Endothelial cell of umbilical vein (primary cell): ENCODE results near the gene TAF6. TPM values are rescaled to one million over a fixed set of nuclear protein-coding genes. Genes with fewer than 3 reads are reported as not detected.

ENCODE experiments used
- BruUV-seq: library from RNA; stranded (reverse); fragments of 400-500 nt; replicated peaks from 2 replicates; lab custom pipeline; 2021; lab: Mats Ljungman, UMichigan
- CTCF ChIA-PET: fragments of 300-600, 350-600 bp; sonication (Branson Sonifier 250); formaldehyde crosslinking; loops from one replicate; lab custom pipeline; 2021; ENCODE audit warnings: antibody characterized with exemption, inconsistent platforms; lab: Charles Lee
- POLR2A ChIA-PET: fragments of 300-600, 350-600 bp; sonication (Branson Sonifier 250); formaldehyde crosslinking; loops from one replicate; lab custom pipeline; 2021; ENCODE audit warnings: antibody characterized with exemption, inconsistent platforms; lab: Charles Lee
- DNase-seq: peaks from one replicate; pipeline ENCODE4 v3.0.0-alpha.2; 2011; ENCODE audit warnings: low read depth, low spot score
- FAIRE-seq: peaks from 2 replicates; lab custom pipeline; 2011; peaks lifted over from hg19 to GRCh38; lab: Jason Lieb, UNC
- H2AFZ ChIP-seq: 2 replicates; pipeline ENCODE4 v1.6.0; 2012; ENCODE audit warnings: low read depth, low read length, control low read depth, inconsistent platforms
- H3K27ac ChIP-seq: 2 replicates; pipeline ENCODE4 v1.5.1; 2011; ENCODE audit warnings: low read depth, mild to moderate bottlenecking, control low read depth, low read length, moderate library complexity; ENCODE audit not compliant: insufficient read depth
- H3K27me3 ChIP-seq, 2 experiments: 2 replicates each; pipeline versions ENCODE4 v1.6.0 to v1.6.1; 2011; ENCODE audit warnings: low read length in 2 of 2, mixed read lengths in 1 of 2; ENCODE audit not compliant: control insufficient read depth in 2 of 2, insufficient read depth in 2 of 2
- H3K36me3 ChIP-seq, 2 experiments: 2 replicates in 1 of 2; 3 replicates in 1 of 2; pipeline ENCODE4 v1.5.1; 2011; ENCODE audit warnings: low read length in 2 of 2, mild to moderate bottlenecking in 1 of 2, moderate library complexity in 1 of 2; ENCODE audit not compliant: control insufficient read depth in 2 of 2, insufficient read depth in 2 of 2; ENCODE audit errors: extremely low read depth in 1 of 2
- H3K4me1 ChIP-seq: 3 replicates; pipeline ENCODE4 v1.5.1; 2011; ENCODE audit warnings: mild to moderate bottlenecking, low read length; ENCODE audit not compliant: control insufficient read depth, insufficient read depth; ENCODE audit errors: extremely low read depth
- H3K4me2 ChIP-seq: 2 replicates; pipeline ENCODE4 v1.6.1; 2011; ENCODE audit warnings: low read length, control low read depth, mixed read lengths; ENCODE audit not compliant: insufficient read depth
- H3K4me3 ChIP-seq, 3 experiments: fragments of 200-600 bp in 1 of 3; sonication (generic), shearing (Covaris generic) in 1 of 3; replicated peaks in 1 of 3; 2 replicates each; pipeline ENCODE4 v1.5.1; 2011 to 2016; ENCODE audit warnings: control low read depth in 3 of 3, low read length in 3 of 3, mild to moderate bottlenecking in 2 of 3, inconsistent platforms in 1 of 3, low read depth in 1 of 3, moderate library complexity in 1 of 3; ENCODE audit not compliant: insufficient read depth in 1 of 3
- H3K79me2 ChIP-seq: 2 replicates; pipeline ENCODE4 v1.6.0; 2012; ENCODE audit warnings: low read length, inconsistent platforms; ENCODE audit not compliant: control insufficient read depth, insufficient read depth
- H3K9ac ChIP-seq: replicated peaks from 2 replicates; pipeline ENCODE3; 2011; ENCODE audit warnings: low read length, control low read depth; ENCODE audit not compliant: insufficient read depth; ENCODE audit errors: extremely low read depth
- H3K9me1 ChIP-seq: replicated peaks from 3 replicates; pipeline ENCODE4 v1.6.0; 2011; ENCODE audit warnings: mild to moderate bottlenecking, low read length; ENCODE audit not compliant: control insufficient read depth, insufficient read depth; ENCODE audit errors: extremely low read depth
- H3K9me3 ChIP-seq: replicated peaks from 2 replicates; pipeline ENCODE4 v1.5.1; 2012; ENCODE audit warnings: low read length, inconsistent platforms; ENCODE audit not compliant: control insufficient read depth, insufficient read depth
- H4K20me1 ChIP-seq: replicated peaks from 2 replicates; pipeline ENCODE3; 2011; ENCODE audit warnings: mild to moderate bottlenecking, low read length; ENCODE audit not compliant: control insufficient read depth, insufficient read depth; ENCODE audit errors: extremely low read depth
- EZH2 ChIP-seq: IDR thresholded peaks from 2 replicates; pipeline ENCODE4 v1.6.1; 2012; ENCODE audit warnings: borderline replicate concordance, low read depth, mild to moderate bottlenecking, moderate library complexity, low read length, inconsistent platforms; ENCODE audit not compliant: severe bottlenecking
- FOS ChIP-seq: IDR thresholded peaks from 2 replicates; pipeline ENCODE4 v1.6.1; 2011; ENCODE audit warnings: mild to moderate bottlenecking, low read length, moderate library complexity, borderline replicate concordance; ENCODE audit not compliant: insufficient read depth
- MYC ChIP-seq: IDR thresholded peaks from one replicate; pipeline ENCODE4 v1.6.1; 2011; ENCODE audit warnings: mild to moderate bottlenecking, low read depth, low read length
- POLR2A ChIP-seq: IDR thresholded peaks from 2 replicates; pipeline ENCODE4 v1.6.1; 2012; ENCODE audit warnings: low read depth, mild to moderate bottlenecking, control low read depth, low read length
- POLR2AphosphoS5 ChIP-seq: IDR thresholded peaks from 2 replicates; pipeline ENCODE4 v1.6.1; 2012; ENCODE audit warnings: low read depth, mild to moderate bottlenecking, control low read depth, low read length, moderate library complexity; ENCODE audit not compliant: insufficient read depth
- dilution Hi-C: fragments of 300-500 bp; cut with MboI; formaldehyde crosslinking; loops from one replicate; pipeline ENCODE4 v1.15.0; 2019; ENCODE audit warnings: low sequenced_read_pairs; ENCODE audit not compliant: extremely low pct_ligation_motif_present
- intact Hi-C: fragments of 100-400 bp; cut with micrococcal nuclease; formaldehyde crosslinking; loops from one replicate; pipeline ENCODE4 v1.10.0; 2022
- polyA plus RNA-seq, 4 experiments: library from polyadenylated mRNA; depleted of rRNA in 3 of 4; stranded (reverse) in 3 of 4; unstranded in 1 of 4; fragments of >200 nt; gene quantifications; 2 replicates each; pipeline versions ENCODE4 v1.2.1 to v1.2.3, GENCODE V29; 2011 to 2012; ENCODE audit warnings: missing spikeins in 1 of 4
- total RNA-seq: library from RNA; stranded (reverse); gene quantifications from 2 replicates; pipeline ENCODE4 v1.2.3, GENCODE V29; 2021
- TF ChIP-seq, protein P1 (sequence below), 2 donors: IDR thresholded peaks; 1 replicate in 1 of 2; 2 replicates in 1 of 2; pipeline ENCODE4 v1.5.1; 2011; ENCODE audit warnings: low read length in 2 of 2, mild to moderate bottlenecking in 2 of 2, moderate library complexity in 2 of 2, control low read depth in 1 of 2, inconsistent platforms in 1 of 2, low read depth in 1 of 2; ENCODE audit not compliant: insufficient read depth in 1 of 2; ENCODE audit errors: extremely low read depth in 1 of 2
- TF ChIP-seq, protein P2 (sequence below): IDR thresholded peaks from 2 replicates; pipeline ENCODE4 v1.6.1; 2011; ENCODE audit not compliant: insufficient read depth, insufficient read length

Gene TAF6
- total and polyA plus RNA-seq, 2 donors (not counting 3 experiments of a cell fraction or from before 2014, with no cell fraction given), result 32.7 to 64.6 TPM

DNA sequence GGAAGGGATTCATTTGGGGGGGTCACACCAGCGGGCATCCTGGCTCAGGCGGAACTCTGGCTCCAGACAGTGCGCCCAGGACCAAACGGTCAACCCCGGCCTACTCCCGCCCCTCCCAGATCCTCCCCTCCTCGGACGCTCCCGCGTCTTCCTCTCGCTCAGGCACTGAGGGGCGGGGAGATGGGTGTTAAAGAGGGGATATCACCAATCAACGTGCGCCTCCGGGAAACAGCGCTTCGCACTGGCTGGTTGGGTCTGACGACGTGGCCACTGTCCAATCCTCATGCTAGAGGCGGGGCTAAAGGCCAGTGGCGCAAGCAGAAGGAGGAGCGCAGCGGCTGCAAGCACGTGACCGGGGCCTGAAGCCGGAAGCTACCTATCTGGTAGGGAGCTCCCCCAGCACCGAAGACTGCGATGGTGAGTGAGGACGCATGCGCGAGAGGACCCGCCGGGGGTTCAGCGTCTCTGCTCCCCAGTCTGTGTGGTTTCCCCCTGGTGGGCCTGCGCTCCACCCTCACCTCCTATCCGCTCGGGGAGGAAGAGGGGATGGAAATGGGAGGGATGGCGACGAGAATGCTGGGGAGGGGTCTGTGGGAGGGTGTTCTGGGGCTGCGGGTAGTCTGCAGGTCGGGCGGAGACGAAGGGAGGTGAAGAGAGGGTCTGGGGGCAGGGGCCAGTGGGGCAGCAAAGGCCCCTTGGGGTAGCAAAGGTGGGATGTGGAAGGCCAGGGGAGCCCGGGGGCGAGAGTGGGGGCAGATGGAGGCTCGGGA is 29.6 kb upstream of the TAF6 start, which contains the start of gene LAMTOR4:
LAMTOR4 (plus strand) TSS at position 360 of the 770 bp plus-strand sequence; CDS start at position 415, 55 bp downstream.
- Histone ChIP-seq H3K36me3 (peaks cover 0 to under 1% of the 10 kb centered on the region in 2 experiments), H4K20me1 (no peaks in the 10 kb centered on the region), H3K9me3 (no peaks in the 10 kb centered on the region), H3K9me1 (no peaks in the 10 kb centered on the region), H3K27ac (peak within 1 kb of the TSS; percentile 22), H3K27me3 (no peaks in the 10 kb centered on the region), H3K9ac (peak within 1 kb of the TSS; percentile 79), H3K79me2 (peaks cover 13% of the 10 kb centered on the region), H3K4me2 (peak within 1 kb of the TSS; percentile 81), H3K4me3 (peak within 1 kb of the TSS; percentile 70 to 82 (median 80)), H3K4me1 (peaks cover 6% of the 10 kb centered on the region), H2AFZ (peak within 1 kb of the TSS; percentile 82)
- DNase-seq (peak; percentile 99), FAIRE-seq (peak; percentile 99)
- TF ChIP-seq, protein P1, sequence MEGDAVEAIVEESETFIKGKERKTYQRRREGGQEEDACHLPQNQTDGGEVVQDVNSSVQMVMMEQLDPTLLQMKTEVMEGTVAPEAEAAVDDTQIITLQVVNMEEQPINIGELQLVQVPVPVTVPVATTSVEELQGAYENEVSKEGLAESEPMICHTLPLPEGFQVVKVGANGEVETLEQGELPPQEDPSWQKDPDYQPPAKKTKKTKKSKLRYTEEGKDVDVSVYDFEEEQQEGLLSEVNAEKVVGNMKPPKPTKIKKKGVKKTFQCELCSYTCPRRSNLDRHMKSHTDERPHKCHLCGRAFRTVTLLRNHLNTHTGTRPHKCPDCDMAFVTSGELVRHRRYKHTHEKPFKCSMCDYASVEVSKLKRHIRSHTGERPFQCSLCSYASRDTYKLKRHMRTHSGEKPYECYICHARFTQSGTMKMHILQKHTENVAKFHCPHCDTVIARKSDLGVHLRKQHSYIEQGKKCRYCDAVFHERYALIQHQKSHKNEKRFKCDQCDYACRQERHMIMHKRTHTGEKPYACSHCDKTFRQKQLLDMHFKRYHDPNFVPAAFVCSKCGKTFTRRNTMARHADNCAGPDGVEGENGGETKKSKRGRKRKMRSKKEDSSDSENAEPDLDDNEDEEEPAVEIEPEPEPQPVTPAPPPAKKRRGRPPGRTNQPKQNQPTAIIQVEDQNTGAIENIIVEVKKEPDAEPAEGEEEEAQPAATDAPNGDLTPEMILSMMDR (IDR thresholded peaks at IDR 0.05; ENCODE audit: extremely low read depth in 1 of 2, insufficient read depth in 1 of 2, low read depth in 1 of 2, low read length in 2 of 2), result no peak
- peak; percentile 54 for TF ChIP-seq POLR2AphosphoS5
- TF ChIP-seq FOS, result no peak
- peak; percentile 45 for TF ChIP-seq POLR2A
- TF ChIP-seq, protein P2, sequence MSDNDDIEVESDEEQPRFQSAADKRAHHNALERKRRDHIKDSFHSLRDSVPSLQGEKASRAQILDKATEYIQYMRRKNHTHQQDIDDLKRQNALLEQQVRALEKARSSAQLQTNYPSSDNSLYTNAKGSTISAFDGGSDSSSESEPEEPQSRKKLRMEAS, result peak; percentile 89
- no peak for TF ChIP-seq EZH2
- TF ChIP-seq MYC, result peak; percentile 20
- CTCF ChIA-PET, result interaction anchor here (0.8 to 2.2 kb wide), 8 partner anchors 9 to 68 kb away, joined by 3 to 8 read pairs (median 3); partner anchors contain the start of genes GAL3ST4 and TRAPPC14
- BruUV-seq, result no TSS peak
- POLR2A ChIA-PET, result no interaction called here
- dilution Hi-C loops (no loop called here), intact Hi-C loops (loop anchor here (1.0 to 10.0 kb wide), 4 partner anchors 10 to 906 kb away; partner anchors contain the start of genes AP4M1, CNPY4, MCM7 and TAF6)
